ENCODE results near the gene FRMD3.
A peak's percentile ranks its signal among the peaks of the same experiment; 100 is the strongest.

The FRMD3 gene

GRCh38 chr9:83433846-83434245, 104.4 kb downstream of the FRMD3 start:
- Histone ChIP-seq H3K27ac (no peak overlapping the region), H3K9me3 (no peaks in the 10 kb centered on the region), H3K27me3 (no peaks in the 10 kb centered on the region), H3K4me3 (no peak overlapping the region), H3K4me1 (peaks cover 6 to 28% (median 21%) of the 10 kb centered on the region in 4 donors), H3K36me3 (no peaks in the 10 kb centered on the region)
- intact Hi-C loops (cut with DNase I; ENCODE audit: low total_unique reads): no loop called here
- TF ChIP-seq CTCF (IDR thresholded peaks at IDR 0.05): no peak
- no peak for DNase-seq

- Histone ChIP-seq H3K4me1 (peaks cover 6 to 28% (median 21%) of the 10 kb centered on the region in 4 donors), H3K4me3 (no peak overlapping the region), H3K27ac (peak overlapping the region in 1 of 2 donors; percentile 50), H3K27me3 (no peaks in the 10 kb centered on the region), H3K36me3 (no peaks in the 10 kb centered on the region), H3K9me3 (no peaks in the 10 kb centered on the region)
- DNase-seq: no peak
- intact Hi-C loops (cut with DNase I; ENCODE audit: low total_unique reads): no loop called here
- TF ChIP-seq CTCF (IDR thresholded peaks at IDR 0.05): no peak
Measured at GRCh38 chr9:83432877-83433550, 105.2 kb downstream of the FRMD3 start.

GRCh38 chr9:83432104-83432627, 106.0 kb downstream of the FRMD3 start:
- intact Hi-C loops (cut with DNase I; ENCODE audit: low total_unique reads): no loop called here
- no peaks in the 10 kb centered on the region for H3K27me3 ChIP-seq
- H3K36me3 ChIP-seq: no peaks in the 10 kb centered on the region
- H3K9me3 ChIP-seq: no peaks in the 10 kb centered on the region
- H3K27ac ChIP-seq: peak overlapping the region; percentile 32 to 50
- DNase-seq: peak; percentile 62 to 86
- H3K4me1 ChIP-seq: peaks cover 6 to 28% (median 21%) of the 10 kb centered on the region in 4 donors
- TF ChIP-seq CTCF (IDR thresholded peaks at IDR 0.05): no peak
- H3K4me3 ChIP-seq: no peak overlapping the region

GRCh38 chr9:83431101-83432060, 106.8 kb downstream of the FRMD3 start:
- Histone ChIP-seq H3K27me3 (no peaks in the 10 kb centered on the region), H3K36me3 (no peaks in the 10 kb centered on the region), H3K4me3 (no peak overlapping the region), H3K9me3 (no peaks in the 10 kb centered on the region), H3K27ac (peak overlapping the region; percentile 32 to 50), H3K4me1 (peaks cover 6 to 36% (median 26%) of the 10 kb centered on the region in 4 donors)
- TF ChIP-seq CTCF (IDR thresholded peaks at IDR 0.05): no peak
- intact Hi-C loops (cut with DNase I; ENCODE audit: low total_unique reads): no loop called here
- peak; percentile 65 to 72 for DNase-seq

- Histone ChIP-seq H3K27ac (no peak overlapping the region), H3K36me3 (no peaks in the 10 kb centered on the region), H3K9me3 (no peaks in the 10 kb centered on the region), H3K4me1 (peaks cover 6 to 40% (median 29%) of the 10 kb centered on the region in 4 donors), H3K27me3 (no peaks in the 10 kb centered on the region), H3K4me3 (no peak overlapping the region)
- intact Hi-C loops (cut with DNase I; ENCODE audit: low total_unique reads): no loop called here
- TF ChIP-seq CTCF (IDR thresholded peaks at IDR 0.05): no peak
- peak in 1 of 2 donors; percentile 38 for DNase-seq
Measured at GRCh38 chr9:83430681-83431080, 107.5 kb downstream of the FRMD3 start.
